Measurements from ENCODE around the gene OPN3. TPM values are rescaled to one million over a fixed set of nuclear protein-coding genes. Genes with fewer than 3 reads are reported as not detected.

OPN3 gene
- polyA plus RNA-seq, 1 donor from 2014 or later = 2.7 TPM

- Histone ChIP-seq H3K9me3 (ENCODE audit: low read length) (no peaks in the 10 kb centered on the region), H3K27me3 (ENCODE audit: insufficient read depth, low read depth, low read length) (no peaks in the 10 kb centered on the region)
- TF ChIP-seq CTCF (IDR thresholded peaks at IDR 0.05; ENCODE audit: poor library complexity, severe bottlenecking) = no peak
- TF ChIP-seq EP300 (conservative IDR thresholded peaks at IDR 0.05; ENCODE audit: poor library complexity, severe bottlenecking) = no peak
- no peak for TF ChIP-seq RAD21 (conservative IDR thresholded peaks at IDR 0.05)
- TF ChIP-seq POLR2AphosphoS5 (IDR thresholded peaks at IDR 0.05) = no peak
Measured at GRCh38 chr1:241675983-241676382, 35.8 kb upstream of the OPN3 start.

GRCh38 chr1:241674805-241675384, 34.7 kb upstream of the OPN3 start:
- no peaks in the 10 kb centered on the region for H3F3A ChIP-seq (ENCODE audit: insufficient read depth, low read length, poor library complexity, severe bottlenecking)
- H4K20me1 ChIP-seq (ENCODE audit: insufficient read depth) = no peaks in the 10 kb centered on the region
- H3K9me2 ChIP-seq (ENCODE audit: insufficient read depth, low read length) = no peaks in the 10 kb centered on the region
- no peaks in the 10 kb centered on the region for H3K9me3 ChIP-seq (ENCODE audit: low read length)
- H3K4me2 ChIP-seq (ENCODE audit: low read length) = no peak overlapping the region
- H3K9ac ChIP-seq (ENCODE audit: low read length) = no peak overlapping the region
- H3K79me2 ChIP-seq (replicated peaks; ENCODE audit: insufficient read depth, low read length) = no peaks in the 10 kb centered on the region
- no peak overlapping the region for H2AFZ ChIP-seq (ENCODE audit: low read depth, low read length)
- TF ChIP-seq EZH2 (IDR thresholded peaks at IDR 0.05; ENCODE audit: borderline replicate concordance, insufficient read depth, low read length, poor library complexity, severe bottlenecking) = no peak
- TF ChIP-seq POLR2AphosphoS5 (IDR thresholded peaks at IDR 0.05) = no peak
- TF ChIP-seq MXI1 (conservative IDR thresholded peaks at IDR 0.05; ENCODE audit: poor library complexity, severe bottlenecking) = no peak
- TF ChIP-seq TAF1 (IDR thresholded peaks at IDR 0.05; ENCODE audit: low read depth) = no peak
- TF ChIP-seq SMC3 (conservative IDR thresholded peaks at IDR 0.05; ENCODE audit: poor library complexity) = no peak
- TF ChIP-seq CTCF (IDR thresholded peaks at IDR 0.05; ENCODE audit: poor library complexity, severe bottlenecking) = no peak
- TF ChIP-seq REST (IDR thresholded peaks at IDR 0.05; ENCODE audit: borderline replicate concordance) = no peak
- TF ChIP-seq RAD21 (conservative IDR thresholded peaks at IDR 0.05) = no peak
- TF ChIP-seq EP300 (conservative IDR thresholded peaks at IDR 0.05; ENCODE audit: poor library complexity, severe bottlenecking) = no peak
- H3K27ac ChIP-seq (ENCODE audit: low read length) = no peak overlapping the region
- H3K36me3 ChIP-seq (ENCODE audit: insufficient read depth, low read length) = no peaks in the 10 kb centered on the region
- H3K4me3 ChIP-seq (ENCODE audit: low read length) = no peak overlapping the region
- H3K27me3 ChIP-seq (ENCODE audit: insufficient read depth, low read depth, low read length) = no peaks in the 10 kb centered on the region

More at GRCh38 chr1:241675983-241676382, 35.8 kb upstream of the OPN3 start:
- Histone ChIP-seq H3K9me2 (ENCODE audit: insufficient read depth, low read length) (no peaks in the 10 kb centered on the region), H3K36me3 (ENCODE audit: insufficient read depth, low read length) (no peaks in the 10 kb centered on the region), H3K4me2 (ENCODE audit: low read length) (no peak overlapping the region), H3K27ac (ENCODE audit: low read length) (no peak overlapping the region), H2AFZ (ENCODE audit: low read depth, low read length) (no peak overlapping the region), H3F3A (ENCODE audit: insufficient read depth, low read length, poor library complexity, severe bottlenecking) (no peaks in the 10 kb centered on the region), H3K4me3 (ENCODE audit: low read length) (no peak overlapping the region), H3K79me2 (replicated peaks; ENCODE audit: insufficient read depth, low read length) (no peaks in the 10 kb centered on the region), H3K9ac (ENCODE audit: low read length) (no peak overlapping the region), H4K20me1 (ENCODE audit: insufficient read depth) (no peaks in the 10 kb centered on the region)

All from neural cell (in vitro differentiated cells).